GM18858 (cell line): Measurements from ENCODE around the gene HK2.
"Not testable (repeated sequence)": the region's sequence is repeated elsewhere in the genome, so short reads cannot be mapped to it uniquely, and the experiment has no call there.

Source experiments
- ATAC-seq: cut with Tn5 transposase; IDR thresholded peaks from one replicate; pipeline ENCODE4 v1.9.1; 2021; ENCODE audit not compliant: unreplicated experiment

Gene HK2

DNA sequence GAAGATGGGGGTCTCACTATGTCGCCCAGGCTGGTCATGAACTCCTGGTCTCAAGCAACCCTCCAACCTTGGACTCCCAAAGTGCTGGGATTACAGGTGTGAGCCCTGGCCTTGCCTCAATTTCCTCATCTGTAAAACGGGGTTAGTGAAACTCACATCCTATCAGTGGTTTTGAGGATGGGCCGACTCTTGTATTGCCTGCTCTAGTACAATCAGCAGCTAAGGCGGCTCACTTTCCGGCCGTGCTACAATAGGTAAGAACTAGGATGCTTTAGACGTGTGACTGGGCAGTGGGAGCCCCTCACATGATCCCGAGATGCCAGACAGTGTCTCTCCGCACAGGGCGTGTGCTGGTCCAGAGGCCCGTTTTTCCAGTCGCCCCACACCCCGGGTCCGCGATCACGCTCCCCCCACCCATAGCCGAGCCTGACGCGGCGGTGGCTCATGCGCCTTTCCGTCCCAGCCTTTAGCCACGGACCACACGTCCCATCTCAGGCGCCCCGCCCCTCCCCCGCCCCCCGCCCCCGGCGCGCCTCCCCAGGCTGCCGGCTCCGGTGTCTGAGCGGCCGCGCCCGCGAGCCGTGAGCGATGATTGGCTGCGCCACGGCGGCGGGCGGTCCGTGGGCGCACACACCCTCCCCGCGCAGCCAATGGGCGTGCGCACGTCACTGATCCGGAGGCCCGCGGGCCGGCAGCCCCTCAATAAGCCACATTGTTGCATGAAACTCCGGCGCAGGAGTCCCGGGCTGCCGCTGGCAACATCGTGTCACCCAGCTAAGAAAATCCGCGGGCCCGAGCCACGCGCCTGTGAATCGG, at the start of gene HK2:
HK2 (plus strand) TSS at position 710 of the 816 bp plus-strand sequence. CDS start 454 bp downstream, outside the sequence.
- peak; percentile 83 for ATAC-seq

DNA sequence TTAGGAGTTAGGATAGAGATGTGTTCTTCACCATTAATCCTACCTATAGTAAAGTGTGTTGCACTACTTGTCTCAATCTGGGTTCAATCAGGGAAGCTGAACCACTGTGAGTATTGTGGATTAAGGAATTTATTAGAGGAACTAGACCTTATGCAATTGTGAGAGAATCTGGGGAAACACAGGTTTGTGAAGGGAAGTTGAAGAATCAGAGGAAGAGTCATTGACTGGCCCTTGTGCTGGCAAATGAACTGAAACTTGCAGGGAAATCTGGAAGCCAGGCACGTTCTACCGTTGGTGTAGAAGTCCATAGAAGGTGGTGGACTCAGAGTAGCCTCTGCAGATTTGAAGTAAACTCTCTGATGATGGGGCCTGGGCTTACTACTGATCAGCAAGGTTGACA, 44.7 kb upstream of the HK2 start:
- ATAC-seq: no peak

DNA sequence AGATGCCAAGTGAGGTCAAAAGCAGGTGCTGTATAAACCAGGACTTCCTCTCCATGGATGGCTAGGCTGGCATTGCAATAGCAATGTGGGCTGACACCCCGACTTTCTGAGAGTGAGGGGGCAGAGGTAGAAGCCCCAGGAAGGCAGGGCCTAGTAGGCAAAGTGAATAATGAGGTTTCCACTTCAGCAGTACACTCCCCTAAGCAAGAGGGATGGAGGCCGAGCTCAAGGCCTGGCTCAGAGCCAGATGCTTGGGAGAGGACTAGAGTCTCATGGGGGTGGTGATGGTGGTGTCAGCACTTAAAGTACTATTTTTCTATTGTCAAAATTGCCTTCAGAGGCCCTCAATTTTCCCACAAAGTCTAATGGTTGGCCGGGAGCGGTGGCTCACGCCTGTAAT, 41.6 kb upstream of the HK2 start:
- ATAC-seq: no peak

DNA sequence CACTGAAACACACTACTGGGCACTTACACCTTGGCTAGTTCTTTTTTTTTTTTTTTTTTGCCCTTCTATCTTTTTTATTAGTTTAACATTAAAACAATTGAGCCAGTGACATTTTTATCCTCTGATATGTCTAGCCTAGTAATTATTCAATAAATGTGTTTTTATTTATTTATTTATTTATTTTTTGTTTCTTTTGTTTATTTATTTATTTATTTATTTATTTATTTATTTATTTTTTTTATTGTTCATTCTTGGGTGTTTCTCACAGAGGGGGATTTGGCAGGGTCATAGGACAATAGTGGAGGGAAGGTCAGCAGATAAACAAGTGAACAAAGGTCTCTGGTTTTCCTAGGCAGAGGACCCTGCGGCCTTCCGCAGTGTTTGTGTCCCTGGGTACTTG, 39.0 kb upstream of the HK2 start:
- ATAC-seq: not testable (repeated sequence)

DNA sequence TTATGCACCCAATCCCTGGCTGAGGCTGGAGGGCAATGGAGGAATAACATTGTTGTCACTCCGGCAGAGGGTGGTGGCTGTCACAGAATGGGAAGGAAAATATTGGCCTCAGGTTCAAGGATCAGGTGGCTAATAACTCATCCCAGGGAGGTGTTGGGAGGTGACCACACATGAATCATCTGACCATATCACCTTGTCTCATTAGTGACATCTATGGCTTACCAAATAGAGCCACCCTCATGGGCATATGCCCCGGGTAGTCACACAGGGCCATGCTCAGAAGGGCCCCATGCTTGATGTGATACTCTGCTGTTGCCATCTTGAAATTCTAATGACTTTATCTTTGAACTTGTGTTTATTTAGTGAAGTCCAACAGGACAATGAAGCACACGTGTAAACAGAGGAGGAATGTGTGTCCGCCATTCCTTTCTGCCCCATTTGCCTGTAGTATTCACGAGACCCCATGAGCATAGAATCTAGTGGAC, 27.5 kb upstream of the HK2 start:
- ATAC-seq: no peak

DNA sequence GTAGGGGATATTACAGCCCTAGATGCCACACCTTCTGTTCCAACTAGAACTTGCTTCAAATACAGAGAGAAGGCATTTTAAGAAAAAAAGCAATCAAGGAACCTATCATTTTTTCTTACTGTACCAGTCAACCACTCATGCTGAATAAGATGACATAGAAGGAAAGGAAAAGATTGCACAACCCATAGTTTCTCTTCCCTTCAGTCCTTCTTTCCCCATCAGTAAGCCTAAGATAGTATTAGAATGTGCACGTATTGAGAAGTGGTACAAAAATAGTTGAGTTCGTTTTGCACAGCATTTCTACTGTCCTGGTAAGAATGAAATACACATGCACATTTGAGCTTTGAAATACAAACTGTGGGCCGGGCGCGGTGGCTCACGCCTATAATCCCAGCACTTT, 27.0 kb upstream of the HK2 start:
- ATAC-seq: no peak

DNA sequence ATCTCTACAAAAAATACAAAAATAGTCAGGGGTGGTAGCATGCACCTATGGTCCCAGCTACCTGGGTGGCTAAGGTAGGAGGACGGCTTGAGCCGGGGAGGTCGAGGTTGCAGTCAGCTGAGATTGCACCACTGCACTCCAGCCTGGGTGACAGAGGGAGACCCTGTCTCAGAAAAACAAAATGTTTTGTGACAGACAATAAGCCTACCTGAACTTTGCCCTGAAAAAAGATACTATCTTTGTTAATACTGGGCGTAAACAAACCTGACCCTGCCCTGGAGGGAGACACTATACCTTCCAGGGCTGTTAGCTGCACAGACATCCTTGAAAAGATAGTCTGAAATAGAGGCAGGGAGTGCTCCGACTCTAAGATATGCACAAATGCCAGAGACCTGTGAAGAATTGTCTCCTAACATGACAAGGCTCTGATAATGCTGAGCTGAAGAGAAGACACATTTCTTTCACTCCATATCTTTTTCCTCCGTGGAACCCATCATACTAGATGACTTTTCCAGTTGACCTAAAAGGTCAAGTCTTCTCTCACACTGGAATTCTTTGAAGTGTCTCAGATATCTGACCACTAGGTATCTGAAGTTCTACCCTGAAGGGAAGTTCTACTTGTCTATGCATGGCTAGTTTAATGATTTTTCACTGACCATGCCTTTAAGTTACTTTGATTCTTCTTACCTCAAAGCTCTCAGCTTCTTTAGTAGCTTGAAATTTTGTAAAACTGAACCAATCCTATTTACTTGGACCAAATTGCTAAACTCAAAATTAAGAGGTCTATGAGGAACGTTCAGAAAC, 20.9 kb upstream of the HK2 start:
- no peak for ATAC-seq

DNA sequence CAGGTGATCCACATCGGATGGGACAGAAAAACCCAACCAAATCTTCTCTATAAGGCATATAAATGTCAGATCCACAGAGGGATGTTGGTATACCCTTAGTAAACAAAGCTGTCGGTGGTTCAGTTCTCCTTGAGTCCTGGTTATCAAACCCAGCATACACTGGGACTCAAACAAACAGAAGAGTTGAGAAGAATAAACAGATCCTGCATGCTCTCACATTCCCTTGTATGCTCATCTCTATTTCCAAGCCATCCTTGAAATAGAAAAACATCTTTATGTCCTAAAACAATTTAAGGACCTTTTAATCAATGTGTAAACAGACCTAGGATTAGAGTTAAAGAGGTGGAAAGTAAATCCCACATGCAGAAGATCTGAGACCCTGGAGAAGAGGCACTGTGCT, 19.8 kb upstream of the HK2 start:
- ATAC-seq: no peak

DNA sequence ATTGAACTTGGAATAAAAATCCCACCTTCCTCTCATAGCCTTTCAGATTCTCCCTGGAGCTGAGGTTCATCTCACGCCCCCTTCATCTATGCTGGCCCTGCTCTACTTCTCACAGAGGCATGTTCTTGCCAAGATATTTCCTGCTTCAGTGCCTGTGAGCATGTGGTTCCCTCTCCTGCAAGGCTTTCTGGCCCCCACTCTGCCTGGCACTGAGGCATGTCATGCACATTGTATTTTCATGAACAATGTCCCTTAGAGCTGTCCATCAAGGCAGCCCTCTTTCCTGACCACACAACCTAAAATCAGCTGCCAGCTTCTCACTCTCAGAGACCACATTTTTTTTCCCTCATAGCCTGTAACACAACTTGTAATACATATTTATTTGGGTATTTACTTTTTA, 18.0 kb upstream of the HK2 start:
- no peak for ATAC-seq

DNA sequence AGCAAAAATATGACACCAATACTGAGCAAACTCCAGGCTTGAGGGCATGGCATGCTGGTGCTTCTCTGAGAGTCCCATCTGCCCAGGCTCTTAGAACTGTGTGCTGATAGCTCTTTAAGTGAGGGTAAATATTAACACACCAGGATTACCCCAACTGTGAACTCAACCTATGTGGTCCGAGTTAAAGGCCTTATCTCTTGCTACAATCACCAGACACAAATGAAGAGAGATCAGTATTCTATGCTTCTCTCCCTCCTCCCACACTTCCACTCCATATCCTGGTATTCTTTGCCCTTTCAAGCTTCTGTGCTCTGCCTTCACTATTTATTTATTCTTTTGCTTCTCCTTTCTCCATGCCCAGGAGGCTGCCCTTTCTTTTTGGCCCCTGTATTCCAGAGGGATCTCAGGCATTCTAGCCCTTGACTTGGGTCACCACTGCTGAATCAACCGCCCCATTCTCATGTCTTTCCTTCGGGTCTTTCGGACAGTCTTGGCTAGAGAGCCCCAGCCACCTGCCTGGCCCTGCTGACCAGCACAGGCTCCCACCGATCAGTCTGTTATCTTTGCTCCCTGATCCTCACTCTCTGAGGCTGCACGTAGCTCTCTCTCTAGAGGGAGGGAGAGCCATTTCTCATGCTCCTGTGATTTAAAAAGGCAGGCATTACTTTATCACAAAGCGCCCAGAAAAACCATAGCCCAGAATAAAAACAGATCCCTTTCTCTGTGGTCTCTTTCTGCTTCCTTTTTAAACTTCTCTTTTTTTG, 17.2 kb upstream of the HK2 start:
- ATAC-seq: no peak

DNA sequence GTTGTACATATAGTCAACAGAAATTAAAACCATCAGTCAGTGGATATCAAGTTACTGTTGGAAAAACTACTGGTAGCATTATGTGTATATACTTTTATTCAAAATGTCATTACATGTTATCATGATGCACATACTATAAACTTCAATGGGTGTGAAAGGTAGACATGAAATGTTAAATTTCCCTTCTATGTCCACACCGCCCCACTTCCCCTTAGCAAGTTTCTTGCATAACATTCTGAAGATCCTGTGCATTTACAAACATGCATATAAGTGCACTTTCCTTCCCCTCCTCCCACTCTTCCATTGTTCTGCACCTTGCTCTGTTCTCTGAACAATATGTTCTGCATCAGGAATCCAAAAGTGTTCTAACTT, 16.6 kb upstream of the HK2 start:
- ATAC-seq: no peak

DNA sequence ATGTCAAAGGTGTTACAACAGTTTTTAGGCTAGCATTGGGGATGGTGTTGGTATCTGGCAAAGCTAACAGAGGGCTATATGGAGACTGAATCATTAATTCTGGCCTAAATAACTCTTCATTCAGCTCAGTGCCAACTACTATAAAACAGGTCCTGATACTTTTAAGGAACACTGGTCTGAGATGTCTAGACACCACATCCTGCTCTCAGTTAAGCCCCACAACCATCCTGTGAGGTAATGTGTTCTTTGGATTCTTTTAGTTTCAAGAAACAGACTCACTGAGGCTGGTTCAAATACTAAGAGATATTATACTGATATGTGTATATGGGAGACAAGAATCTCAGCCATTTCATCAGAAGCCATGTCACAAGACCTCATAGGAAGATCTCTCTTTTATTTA, 14.2 kb upstream of the HK2 start:
- no peak for ATAC-seq

DNA sequence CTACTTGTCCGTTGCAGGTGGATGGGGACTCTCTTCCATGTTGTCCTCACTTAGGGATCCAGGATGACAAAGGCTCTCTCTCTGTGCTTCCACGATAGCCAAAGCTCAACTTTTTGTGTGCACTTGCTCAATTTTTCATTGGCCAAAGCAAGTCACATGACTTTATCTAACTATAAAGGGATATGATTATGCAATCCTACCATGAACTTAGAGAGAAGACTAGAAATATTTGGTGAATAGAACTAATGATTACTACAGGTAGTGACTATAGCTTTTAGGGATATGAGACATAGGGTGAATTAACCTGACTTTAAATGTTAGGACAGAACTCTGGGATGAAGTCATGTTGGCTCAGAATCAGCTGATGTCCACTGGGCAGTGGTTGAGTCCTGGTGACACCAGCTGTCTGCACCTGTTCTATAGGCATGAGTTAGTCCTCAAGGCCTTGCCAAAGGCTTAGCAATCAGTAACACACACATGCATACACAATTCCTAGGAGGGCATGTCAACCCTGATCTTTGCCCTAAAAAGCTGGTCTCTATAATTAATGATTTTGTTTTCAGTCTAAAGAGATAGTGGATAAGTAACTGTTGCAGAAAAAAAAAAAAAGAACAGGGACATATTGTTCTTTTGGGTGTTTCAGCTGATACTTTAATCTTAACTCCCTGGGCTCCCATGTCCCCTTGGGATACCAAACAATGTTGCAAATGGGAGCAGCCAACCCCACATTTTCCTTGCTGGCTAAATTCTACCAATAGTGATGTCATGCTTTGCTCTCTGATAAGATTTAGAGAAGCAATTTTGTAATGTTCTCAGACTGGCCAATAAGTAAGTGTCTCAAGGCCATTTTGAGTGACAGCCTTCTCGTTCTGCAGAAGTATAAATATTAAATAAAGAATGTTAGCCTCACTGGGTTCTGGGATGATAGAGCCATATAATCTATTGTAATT, 12.5 kb upstream of the HK2 start:
- ATAC-seq: no peak

DNA sequence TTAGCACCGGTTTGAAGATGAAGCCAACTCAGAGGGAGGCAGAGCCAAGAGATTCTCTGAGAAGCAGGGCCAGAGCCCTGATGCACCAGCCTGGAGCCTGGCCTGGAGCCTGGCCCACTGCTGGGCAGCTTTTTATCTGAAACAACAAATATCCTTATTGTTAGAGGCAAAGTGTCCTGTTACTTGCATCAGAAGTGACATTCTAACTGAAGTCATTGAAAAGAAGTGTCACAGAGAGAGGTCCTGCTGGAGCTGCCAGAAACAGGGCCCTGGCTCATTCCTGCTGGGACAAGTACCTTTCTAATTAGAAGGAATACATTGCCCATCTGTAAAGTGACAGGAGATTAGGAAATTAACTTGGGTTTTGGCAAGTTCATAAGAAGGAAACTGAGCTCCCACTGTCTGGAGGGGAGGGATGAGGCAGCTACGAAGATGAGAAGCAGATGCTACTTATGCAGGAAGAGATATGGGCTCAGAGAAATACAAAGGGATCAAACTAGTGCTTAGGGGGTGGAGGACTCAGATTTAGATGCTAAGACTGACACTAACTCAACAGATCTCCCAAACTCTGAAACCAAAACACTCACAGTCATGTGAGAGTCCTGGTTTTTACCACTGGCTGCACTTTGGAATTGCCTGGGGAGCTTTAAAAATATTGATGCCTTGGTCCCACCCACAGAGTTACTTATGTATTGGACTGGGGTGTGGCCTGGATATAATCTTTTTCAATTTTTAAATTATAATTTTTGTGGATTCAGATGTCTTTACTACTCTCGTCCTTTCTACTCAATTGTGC, 11.0 kb upstream of the HK2 start:
- ATAC-seq: no peak

DNA sequence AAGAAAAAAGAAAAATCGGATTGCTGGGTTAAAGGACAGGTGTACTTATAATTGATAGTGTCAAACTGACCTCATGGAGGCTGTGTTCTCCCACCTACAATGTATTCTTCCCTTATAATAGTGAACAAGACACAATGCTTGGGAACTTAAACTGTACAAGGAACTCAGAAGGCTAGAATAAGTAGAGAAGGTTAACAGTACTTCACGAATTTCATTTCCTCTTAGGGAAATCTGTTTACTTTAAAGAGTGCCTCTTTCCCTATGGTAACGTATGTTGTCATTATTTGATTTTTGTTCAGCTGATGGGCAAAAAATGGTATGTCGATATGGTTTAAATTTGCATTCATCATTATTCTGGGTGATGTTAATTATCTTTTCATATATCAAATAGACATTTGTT, 9.2 kb upstream of the HK2 start:
- ATAC-seq: no peak

DNA sequence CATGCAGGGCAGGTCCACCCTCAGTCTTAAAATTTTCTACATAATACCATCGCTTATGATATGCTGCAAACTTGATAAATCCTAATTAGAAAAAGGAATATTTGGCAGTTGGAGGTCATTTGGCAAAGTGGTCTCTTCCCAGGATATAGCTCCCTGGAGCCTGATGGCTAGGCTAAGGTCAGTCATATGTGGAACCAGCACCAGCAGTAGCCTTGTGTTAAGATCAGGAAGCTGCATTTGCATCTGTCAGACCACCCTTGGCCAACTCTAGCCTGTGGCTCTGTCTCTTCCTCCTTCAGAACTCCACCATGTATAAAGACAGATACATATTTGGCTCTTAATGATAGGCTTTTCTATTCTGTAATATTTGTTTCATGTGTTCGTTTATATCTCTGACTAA, 5.4 kb upstream of the HK2 start:
- no peak for ATAC-seq

DNA sequence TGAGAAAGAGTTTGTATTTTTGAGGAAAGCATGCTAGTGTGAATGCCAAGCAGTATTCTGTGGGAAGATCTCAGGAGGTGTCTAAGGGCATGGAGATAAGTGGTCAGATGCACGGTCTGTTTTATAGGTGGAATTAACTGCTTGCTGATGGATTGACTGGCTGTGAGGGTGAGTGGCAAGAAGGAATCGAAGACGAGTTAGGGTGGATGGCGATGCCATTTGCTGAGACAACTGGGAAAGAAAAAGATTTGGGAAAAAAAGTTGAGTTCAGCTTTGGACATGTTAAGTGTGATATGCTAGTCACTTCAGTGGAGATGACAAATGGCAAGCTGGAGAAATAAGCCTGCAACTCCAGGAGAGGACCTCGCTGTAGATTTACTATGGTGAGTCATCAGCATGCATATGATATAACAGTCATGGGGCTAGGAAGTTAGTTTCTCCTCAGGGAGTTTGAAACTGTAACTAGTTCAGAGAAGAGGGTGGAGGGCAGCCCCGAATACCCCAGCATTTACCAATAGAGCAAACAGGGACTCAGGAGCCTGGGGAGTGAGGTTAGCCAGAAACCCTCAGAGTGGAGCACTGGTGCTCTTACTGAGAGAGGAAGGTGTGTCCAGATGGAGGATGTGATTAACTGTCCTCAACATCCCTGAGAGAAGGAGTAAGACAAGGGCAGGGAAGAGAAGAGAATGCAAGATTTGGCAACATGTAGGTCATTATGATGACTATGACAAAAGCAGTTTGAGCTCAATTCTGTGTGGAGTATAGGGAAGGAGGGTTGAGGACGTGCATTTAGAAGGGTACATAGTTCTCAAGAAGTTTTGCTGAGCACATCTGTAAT, 2.0 kb upstream of the HK2 start:
- no peak for ATAC-seq

DNA sequence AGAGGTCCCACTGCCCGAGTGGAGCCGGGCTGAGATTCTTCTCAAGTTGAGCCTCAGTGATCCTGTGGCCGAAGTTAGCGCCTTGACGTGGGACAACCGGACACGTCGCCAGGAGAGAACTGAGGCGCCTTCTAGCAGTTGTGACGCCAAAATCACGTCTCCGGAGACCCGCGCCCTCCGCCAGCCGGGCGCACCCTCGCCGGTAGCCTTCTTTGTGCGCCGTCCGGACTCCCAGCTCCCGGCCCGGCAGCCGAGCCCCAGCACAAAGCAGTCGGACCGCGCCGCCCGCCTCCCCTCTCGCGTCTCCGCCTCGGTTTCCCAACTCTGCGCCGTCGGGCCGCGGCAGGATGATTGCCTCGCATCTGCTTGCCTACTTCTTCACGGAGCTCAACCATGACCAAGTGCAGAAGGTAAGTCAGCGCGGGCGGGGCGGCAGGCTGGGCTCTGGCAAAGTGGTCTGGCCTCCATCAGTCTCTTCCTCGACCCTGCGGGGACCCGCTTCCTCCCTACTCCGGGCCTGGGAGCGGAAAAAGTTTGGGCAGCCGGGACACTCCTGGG, 386 bp downstream of the HK2 start:
- ATAC-seq: peak; percentile 7
